Neural progenitor cell (in vitro differentiated cells): ENCODE data around the gene SPIRE1. TPM values are rescaled to one million over a fixed set of nuclear protein-coding genes. Genes with fewer than 3 reads are reported as not detected.

Source experiments
- DNase-seq: peaks from one replicate; pipeline ENCODE4 v3.0.0-alpha.2; 2016; ENCODE audit warnings: low spot score
- H2AFZ ChIP-seq: fragments of 200-600 bp; sonication (generic); replicated peaks from 2 replicates; pipeline ENCODE4 v1.6.1; 2016; ENCODE audit warnings: antibody characterized with exemption
- H3F3A ChIP-seq: fragments of 200-600 bp; sonication (generic); 2 replicates; pipeline ENCODE4 v1.6.1; 2016; ENCODE audit warnings: antibody characterized with exemption, low read depth
- H3K27ac ChIP-seq: fragments of 200-600 bp; sonication (generic); 2 replicates; pipeline ENCODE4 v1.5.1; 2016; ENCODE audit warnings: mild to moderate bottlenecking
- H3K27me3 ChIP-seq: fragments of 200-600 bp; sonication (generic); 2 replicates; pipeline ENCODE4 v1.6.1; 2016; ENCODE audit warnings: mild to moderate bottlenecking, moderate library complexity
- H3K36me3 ChIP-seq: fragments of 200-600 bp; sonication (generic); 2 replicates; pipeline ENCODE4 v1.5.1; 2016
- H3K4me1 ChIP-seq: fragments of 200-600 bp; sonication (generic); 2 replicates; pipeline ENCODE4 v1.6.1; 2016; ENCODE audit warnings: mixed run types
- H3K4me2 ChIP-seq: fragments of 200-600 bp; sonication (generic); 2 replicates; pipeline ENCODE4 v1.6.1; 2016
- H3K4me3 ChIP-seq: fragments of 200-600 bp; sonication (generic); 2 replicates; pipeline ENCODE4 v1.5.1; 2016
- H3K79me2 ChIP-seq: fragments of 200-600 bp; sonication (generic); 2 replicates; pipeline ENCODE4 v1.6.1; 2016; ENCODE audit warnings: low read depth
- H3K9ac ChIP-seq: fragments of 200-600 bp; sonication (generic); 2 replicates; pipeline ENCODE4 v1.6.1; 2016
- H3K9me3 ChIP-seq: fragments of 200-600 bp; sonication (generic); 2 replicates; pipeline ENCODE4 v1.5.1; 2016; ENCODE audit warnings: low read depth
- H4K20me1 ChIP-seq: fragments of 200-600 bp; sonication (generic); 2 replicates; pipeline ENCODE4 v1.6.1; 2016; ENCODE audit warnings: low read depth
- H3K27ac Mint-ChIP-seq: 3 replicates; pipeline ENCODE4 v1.8.0; 2021; ENCODE audit warnings: mixed read lengths
- H3K27me3 Mint-ChIP-seq: 2 replicates; pipeline ENCODE4 v1.8.0; 2022; ENCODE audit warnings: low read depth, mild to moderate bottlenecking, inconsistent platforms, moderate library complexity, mixed read lengths; ENCODE audit not compliant: insufficient read depth
- H3K36me3 Mint-ChIP-seq: 3 replicates; pipeline ENCODE4 v1.8.0; 2021; ENCODE audit warnings: mixed read lengths
- H3K4me1 Mint-ChIP-seq: 3 replicates; pipeline ENCODE4 v1.8.0; 2021; ENCODE audit warnings: mixed read lengths
- H3K4me3 Mint-ChIP-seq: 3 replicates; pipeline ENCODE4 v1.8.0; 2021; ENCODE audit warnings: mild to moderate bottlenecking, moderate library complexity, mixed read lengths
- H3K9me3 Mint-ChIP-seq: 3 replicates; pipeline ENCODE4 v1.8.0; 2020; ENCODE audit warnings: mixed read lengths
- EZH2 ChIP-seq: fragments of 200-600 bp; sonication (generic); IDR thresholded peaks from 2 replicates; pipeline ENCODE4 v1.6.1; 2017; ENCODE audit warnings: antibody characterized with exemption, mild to moderate bottlenecking, moderate library complexity
- EZH2phosphoT487 ChIP-seq: fragments of 200-600 bp; sonication (generic); IDR thresholded peaks from 2 replicates; pipeline ENCODE4 v1.6.1; 2017; ENCODE audit warnings: antibody characterized with exemption
- total RNA-seq: library from RNA; depleted of rRNA; stranded (reverse); fragments of >200 nt; gene quantifications from 2 replicates; pipeline ENCODE4 v1.2.3, GENCODE V29; 2015; ENCODE audit warnings: low replicate concordance
- TF ChIP-seq, protein P1 (sequence below): fragments of 200-600 bp; sonication (generic); IDR thresholded peaks from 2 replicates; pipeline ENCODE4 v1.5.1; 2017; ENCODE audit warnings: antibody characterized with exemption, mild to moderate bottlenecking

SPIRE1 gene
- total RNA-seq, 1 donor from 2014 or later: 18.4 TPM

DNA sequence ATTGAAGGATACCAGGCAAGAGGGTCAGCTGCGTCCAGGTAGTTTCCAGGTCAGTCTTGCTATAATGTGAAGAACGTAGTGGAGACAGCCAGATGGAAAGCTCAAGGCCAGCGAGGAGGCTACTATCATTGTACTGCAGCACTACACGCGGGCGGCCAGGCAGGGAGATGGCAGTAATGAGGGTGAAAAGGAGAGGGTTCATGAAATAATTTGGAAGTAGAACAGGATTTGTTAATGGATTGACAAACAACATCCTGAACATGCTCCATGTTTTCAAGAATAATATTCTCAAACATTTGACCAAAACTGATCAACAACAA, 17.1 kb downstream of the SPIRE1 start:
- H4K20me1 ChIP-seq: no peaks in the 10 kb centered on the region
- no peaks in the 10 kb centered on the region for H3K4me1 ChIP-seq
- no peaks in the 10 kb centered on the region for H3K9me3 ChIP-seq
- no peaks in the 10 kb centered on the region for H3K4me1 Mint-ChIP-seq
- no peaks in the 10 kb centered on the region for H3K36me3 ChIP-seq
- H3K4me3 ChIP-seq: no peak overlapping the region
- no peak overlapping the region for H2AFZ ChIP-seq
- no peak overlapping the region for H3K27ac Mint-ChIP-seq
- no peaks in the 10 kb centered on the region for H3K27me3 Mint-ChIP-seq
- H3K4me2 ChIP-seq: no peak overlapping the region
- H3K36me3 Mint-ChIP-seq: peaks cover 2% of the 10 kb centered on the region
- TF ChIP-seq EZH2: no peak
- TF ChIP-seq, protein P1, sequence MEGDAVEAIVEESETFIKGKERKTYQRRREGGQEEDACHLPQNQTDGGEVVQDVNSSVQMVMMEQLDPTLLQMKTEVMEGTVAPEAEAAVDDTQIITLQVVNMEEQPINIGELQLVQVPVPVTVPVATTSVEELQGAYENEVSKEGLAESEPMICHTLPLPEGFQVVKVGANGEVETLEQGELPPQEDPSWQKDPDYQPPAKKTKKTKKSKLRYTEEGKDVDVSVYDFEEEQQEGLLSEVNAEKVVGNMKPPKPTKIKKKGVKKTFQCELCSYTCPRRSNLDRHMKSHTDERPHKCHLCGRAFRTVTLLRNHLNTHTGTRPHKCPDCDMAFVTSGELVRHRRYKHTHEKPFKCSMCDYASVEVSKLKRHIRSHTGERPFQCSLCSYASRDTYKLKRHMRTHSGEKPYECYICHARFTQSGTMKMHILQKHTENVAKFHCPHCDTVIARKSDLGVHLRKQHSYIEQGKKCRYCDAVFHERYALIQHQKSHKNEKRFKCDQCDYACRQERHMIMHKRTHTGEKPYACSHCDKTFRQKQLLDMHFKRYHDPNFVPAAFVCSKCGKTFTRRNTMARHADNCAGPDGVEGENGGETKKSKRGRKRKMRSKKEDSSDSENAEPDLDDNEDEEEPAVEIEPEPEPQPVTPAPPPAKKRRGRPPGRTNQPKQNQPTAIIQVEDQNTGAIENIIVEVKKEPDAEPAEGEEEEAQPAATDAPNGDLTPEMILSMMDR: no peak
- TF ChIP-seq EZH2phosphoT487: no peak
- no peaks in the 10 kb centered on the region for H3F3A ChIP-seq
- H3K27ac ChIP-seq: no peak overlapping the region
- H3K79me2 ChIP-seq: peaks cover 8% of the 10 kb centered on the region
- DNase-seq: no peak
- no peaks in the 10 kb centered on the region for H3K9me3 Mint-ChIP-seq
- no peaks in the 10 kb centered on the region for H3K27me3 ChIP-seq
- H3K4me3 Mint-ChIP-seq: no peak overlapping the region
- H3K9ac ChIP-seq: no peak overlapping the region

DNA sequence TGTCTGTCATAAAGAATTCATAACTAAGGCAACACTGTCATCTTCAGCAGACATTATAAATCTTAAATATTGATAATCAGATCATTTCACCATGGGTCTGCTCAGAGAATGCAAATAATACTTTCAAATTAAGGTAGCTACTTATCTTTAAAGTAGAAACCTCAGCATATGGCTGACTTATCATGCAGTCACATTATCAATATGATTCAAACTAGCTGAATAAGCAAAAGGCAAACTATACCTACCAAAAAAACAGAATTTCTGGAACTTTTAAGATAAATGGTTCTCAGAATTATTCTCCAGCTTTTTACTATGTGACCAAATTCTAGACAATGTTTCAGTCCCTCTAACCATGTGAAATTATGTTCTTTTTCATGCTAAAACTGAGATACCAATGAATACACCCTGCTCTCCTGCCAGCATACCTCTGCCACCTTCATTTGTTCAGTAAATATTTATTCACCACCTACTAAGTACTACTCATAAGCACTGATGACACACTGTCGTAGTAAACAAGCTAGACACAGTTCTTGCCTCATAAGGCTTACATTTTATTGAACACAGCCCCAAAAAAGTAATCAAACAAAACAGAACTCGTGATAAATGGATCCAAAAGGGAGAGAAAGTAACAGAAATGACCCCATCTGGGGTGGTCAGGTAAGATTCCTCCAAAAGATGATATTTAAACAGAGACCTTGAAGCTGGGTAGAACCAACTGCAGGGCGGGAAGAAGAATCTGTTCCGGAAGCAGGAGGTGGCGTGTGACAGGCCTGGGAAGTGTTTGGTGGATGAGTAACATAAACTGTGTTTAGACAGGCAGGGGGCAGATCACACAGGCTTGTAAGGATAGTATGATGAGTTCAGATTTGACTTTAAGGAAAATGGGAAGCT, 17.7 kb downstream of the SPIRE1 start:
- Histone ChIP-seq H3K4me1 (no peaks in the 10 kb centered on the region), H3K27me3 (no peaks in the 10 kb centered on the region), H3K4me2 (no peak overlapping the region), H3K4me3 (no peak overlapping the region), H3K9me3 (no peaks in the 10 kb centered on the region), H2AFZ (no peak overlapping the region), H3F3A (no peaks in the 10 kb centered on the region), H3K36me3 (no peaks in the 10 kb centered on the region), H3K9ac (no peak overlapping the region), H3K27ac (no peak overlapping the region), H3K79me2 (peaks cover 8% of the 10 kb centered on the region), H4K20me1 (no peaks in the 10 kb centered on the region)
- TF ChIP-seq EZH2 (no peak), EZH2phosphoT487 (no peak)
- TF ChIP-seq, protein P1: no peak
- no peak overlapping the region for H3K4me3 Mint-ChIP-seq
- H3K9me3 Mint-ChIP-seq: no peaks in the 10 kb centered on the region
- H3K27me3 Mint-ChIP-seq: no peaks in the 10 kb centered on the region
- no peak for DNase-seq
- H3K27ac Mint-ChIP-seq: peak overlapping the region; percentile 21
- no peaks in the 10 kb centered on the region for H3K4me1 Mint-ChIP-seq
- peaks cover 2% of the 10 kb centered on the region for H3K36me3 Mint-ChIP-seq

DNA sequence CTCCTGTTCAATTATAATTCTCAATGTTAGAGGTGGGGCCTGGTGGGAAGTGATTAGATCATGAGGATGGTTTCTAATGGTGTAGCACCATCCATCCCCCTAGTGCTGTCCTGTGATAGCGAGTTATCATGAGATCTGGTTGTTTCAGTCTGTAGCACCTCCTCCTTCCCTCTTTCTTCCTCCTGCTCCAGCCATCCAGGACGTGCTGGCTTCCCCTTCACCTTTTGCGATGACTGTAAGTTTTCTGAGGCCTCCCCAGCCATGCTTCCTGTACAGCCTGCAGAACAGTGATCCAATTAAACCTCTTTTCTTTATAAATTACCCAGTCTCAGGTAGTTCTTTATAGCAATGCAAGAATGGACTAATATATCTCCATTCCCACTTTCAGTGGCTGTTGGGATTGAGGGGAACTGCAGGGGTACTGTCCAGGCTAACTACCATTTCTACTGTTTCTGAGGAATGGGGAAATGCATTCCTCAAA, 19.2 kb downstream of the SPIRE1 start:
- Histone ChIP-seq H3K9ac (no peak overlapping the region), H3K27me3 (no peaks in the 10 kb centered on the region), H3K36me3 (no peaks in the 10 kb centered on the region), H3K4me2 (no peak overlapping the region), H3K4me3 (no peak overlapping the region), H3K4me1 (no peaks in the 10 kb centered on the region), H4K20me1 (no peaks in the 10 kb centered on the region), H3K79me2 (no peaks in the 10 kb centered on the region), H3K27ac (no peak overlapping the region), H3F3A (no peaks in the 10 kb centered on the region), H3K9me3 (no peaks in the 10 kb centered on the region), H2AFZ (no peak overlapping the region)
- no peak for DNase-seq
- Mint-ChIP-seq H3K4me1 (no peaks in the 10 kb centered on the region), H3K9me3 (no peaks in the 10 kb centered on the region), H3K4me3 (no peak overlapping the region), H3K36me3 (peaks cover 2% of the 10 kb centered on the region), H3K27me3 (no peaks in the 10 kb centered on the region), H3K27ac (no peak overlapping the region)
- TF ChIP-seq, protein P1: no peak
- TF ChIP-seq EZH2phosphoT487: no peak
- TF ChIP-seq EZH2: no peak
